ENCODE data around the gene AK5. TPM values are rescaled to one million over a fixed set of nuclear protein-coding genes. Genes with fewer than 3 reads are reported as not detected.

AK5 gene
- total and polyA plus RNA-seq, 2 donors (not counting 1 experiment from before 2014, with no cell fraction given): 0.18 TPM; not detected in 1

DNA sequence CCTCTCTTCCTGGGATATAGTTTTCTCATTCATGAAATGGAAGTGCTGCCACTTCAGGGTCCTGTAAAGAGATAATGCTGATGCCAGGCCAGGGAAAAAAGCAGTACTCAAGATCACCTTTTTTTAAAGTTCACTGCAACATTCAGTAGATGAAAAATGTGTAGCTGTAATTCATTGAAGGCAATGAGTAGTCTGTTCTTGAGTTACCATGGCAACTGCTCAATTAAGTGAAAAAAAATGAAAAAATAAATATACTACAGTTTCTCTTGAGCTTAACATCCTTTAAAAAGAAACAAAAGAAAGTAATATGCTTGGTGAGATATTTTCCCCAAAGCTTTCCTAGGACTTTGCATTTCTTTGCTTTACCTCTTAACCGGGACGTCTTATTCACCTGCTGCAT, 183.3 kb downstream of the AK5 start:
- whole genome bisulfite sequencing (ENCODE audit: insufficient coverage): no CpG with 5 or more reads among the region's 2 CpGs
- H4K20me1 ChIP-seq (ENCODE audit: control insufficient read depth, insufficient read depth, low read length, poor library complexity, severe bottlenecking): no peaks in the 10 kb centered on the region
- no peaks in the 10 kb centered on the region for H3K36me3 ChIP-seq (replicated peaks in 1 of 2; ENCODE audit: control extremely low read depth in 1 of 2, control insufficient read depth in 1 of 2, extremely low read depth in 1 of 2, insufficient read depth in 2 of 2, low read length in 1 of 2)
- H3K27ac ChIP-seq (ENCODE audit: low read length in 2 of 2): no peak overlapping the region
- H3K4me1 ChIP-seq (ENCODE audit: control insufficient read depth in 2 of 2, insufficient read depth in 2 of 2, low read length in 2 of 2): no peaks in the 10 kb centered on the region
- H3K4me3 ChIP-seq (ENCODE audit: control extremely low read depth in 1 of 5, extremely low read depth in 1 of 5, insufficient read depth in 1 of 5, low read depth in 2 of 5, low read length in 4 of 5): no peak overlapping the region
- ATAC-seq (ENCODE audit: low read depth) (no peak), DNase-seq (no peak)
- no peak overlapping the region for H3K4me3 Mint-ChIP-seq
- ChIA-PET POLR2A (no interaction called here), CTCF (no interaction called here)
- no peak overlapping the region for H2AFZ ChIP-seq (ENCODE audit: insufficient read depth, low read depth, low read length, poor library complexity, severe bottlenecking)
- intact Hi-C loops (cut with micrococcal nuclease): no loop called here
- no peak overlapping the region for H3K9ac ChIP-seq (ENCODE audit: low read length)
- H3K4me1 Mint-ChIP-seq: no peaks in the 10 kb centered on the region
- H3K27me3 ChIP-seq (replicated peaks in 1 of 4; ENCODE audit: control extremely low read depth in 1 of 4, control insufficient read depth in 3 of 4, insufficient read depth in 4 of 4, low read length in 3 of 4): no peaks in the 10 kb centered on the region
- H3K9me3 Mint-ChIP-seq (ENCODE audit: insufficient read depth): no peaks in the 10 kb centered on the region
- no peak overlapping the region for H3K27ac Mint-ChIP-seq
- peaks cover 3% of the 10 kb centered on the region for H3K27me3 Mint-ChIP-seq
- no peaks in the 10 kb centered on the region for H3K9me3 ChIP-seq (ENCODE audit: control extremely low read depth in 1 of 3, control insufficient read depth in 2 of 3, insufficient read depth in 1 of 3, low read length in 2 of 3)
- no peak overlapping the region for H3K4me2 ChIP-seq (replicated peaks; ENCODE audit: low read depth, low read length, poor library complexity, severe bottlenecking)
- no peaks in the 10 kb centered on the region for H3K79me2 ChIP-seq (ENCODE audit: control insufficient read depth, insufficient read depth, low read length)
- TF ChIP-seq EZH2 (IDR thresholded peaks at IDR 0.05; ENCODE audit: borderline replicate concordance, insufficient read depth, low read depth, low read length, poor library complexity, severe bottlenecking): no peak
- TF ChIP-seq, protein P1, sequence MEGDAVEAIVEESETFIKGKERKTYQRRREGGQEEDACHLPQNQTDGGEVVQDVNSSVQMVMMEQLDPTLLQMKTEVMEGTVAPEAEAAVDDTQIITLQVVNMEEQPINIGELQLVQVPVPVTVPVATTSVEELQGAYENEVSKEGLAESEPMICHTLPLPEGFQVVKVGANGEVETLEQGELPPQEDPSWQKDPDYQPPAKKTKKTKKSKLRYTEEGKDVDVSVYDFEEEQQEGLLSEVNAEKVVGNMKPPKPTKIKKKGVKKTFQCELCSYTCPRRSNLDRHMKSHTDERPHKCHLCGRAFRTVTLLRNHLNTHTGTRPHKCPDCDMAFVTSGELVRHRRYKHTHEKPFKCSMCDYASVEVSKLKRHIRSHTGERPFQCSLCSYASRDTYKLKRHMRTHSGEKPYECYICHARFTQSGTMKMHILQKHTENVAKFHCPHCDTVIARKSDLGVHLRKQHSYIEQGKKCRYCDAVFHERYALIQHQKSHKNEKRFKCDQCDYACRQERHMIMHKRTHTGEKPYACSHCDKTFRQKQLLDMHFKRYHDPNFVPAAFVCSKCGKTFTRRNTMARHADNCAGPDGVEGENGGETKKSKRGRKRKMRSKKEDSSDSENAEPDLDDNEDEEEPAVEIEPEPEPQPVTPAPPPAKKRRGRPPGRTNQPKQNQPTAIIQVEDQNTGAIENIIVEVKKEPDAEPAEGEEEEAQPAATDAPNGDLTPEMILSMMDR (IDR thresholded peaks at IDR 0.05): no peak

GRCh38 chr1:77465922-77466321, 184.1 kb downstream of the AK5 start:
- Histone ChIP-seq H3K36me3 (replicated peaks in 1 of 2; ENCODE audit: control extremely low read depth in 1 of 2, control insufficient read depth in 1 of 2, extremely low read depth in 1 of 2, insufficient read depth in 2 of 2, low read length in 1 of 2) (no peaks in the 10 kb centered on the region), H3K79me2 (ENCODE audit: control insufficient read depth, insufficient read depth, low read length) (no peaks in the 10 kb centered on the region), H3K27me3 (replicated peaks in 1 of 4; ENCODE audit: control extremely low read depth in 1 of 4, control insufficient read depth in 3 of 4, insufficient read depth in 4 of 4, low read length in 3 of 4) (no peaks in the 10 kb centered on the region), H3K27ac (ENCODE audit: low read length in 2 of 2) (no peak overlapping the region), H2AFZ (ENCODE audit: insufficient read depth, low read depth, low read length, poor library complexity, severe bottlenecking) (no peak overlapping the region), H3K4me3 (ENCODE audit: control extremely low read depth in 1 of 5, extremely low read depth in 1 of 5, insufficient read depth in 1 of 5, low read depth in 2 of 5, low read length in 4 of 5) (no peak overlapping the region), H3K9me3 (ENCODE audit: control extremely low read depth in 1 of 3, control insufficient read depth in 2 of 3, insufficient read depth in 1 of 3, low read length in 2 of 3) (no peaks in the 10 kb centered on the region), H3K4me2 (replicated peaks; ENCODE audit: low read depth, low read length, poor library complexity, severe bottlenecking) (no peak overlapping the region), H3K9ac (ENCODE audit: low read length) (no peak overlapping the region), H3K4me1 (ENCODE audit: control insufficient read depth in 2 of 2, insufficient read depth in 2 of 2, low read length in 2 of 2) (no peaks in the 10 kb centered on the region), H4K20me1 (ENCODE audit: control insufficient read depth, insufficient read depth, low read length, poor library complexity, severe bottlenecking) (no peaks in the 10 kb centered on the region)
- Mint-ChIP-seq H3K9me3 (ENCODE audit: insufficient read depth) (no peaks in the 10 kb centered on the region), H3K27me3 (peaks cover 3% of the 10 kb centered on the region), H3K27ac (no peak overlapping the region), H3K4me1 (no peaks in the 10 kb centered on the region), H3K4me3 (no peak overlapping the region)
- WGBS (ENCODE audit: insufficient coverage): 91% methylated on average over 5 of the region's 5 CpGs
- ChIA-PET POLR2A (no interaction called here), CTCF (no interaction called here)
- DNase-seq (no peak), ATAC-seq (ENCODE audit: low read depth) (no peak)
- TF ChIP-seq EZH2 (IDR thresholded peaks at IDR 0.05; ENCODE audit: borderline replicate concordance, insufficient read depth, low read depth, low read length, poor library complexity, severe bottlenecking): no peak
- TF ChIP-seq, protein P1 (IDR thresholded peaks at IDR 0.05): no peak
- intact Hi-C loops (cut with micrococcal nuclease): no loop called here

Data from B cell (primary cell).